ENCODE data around the gene LCE7A. TPM values are rescaled to one million over a fixed set of nuclear protein-coding genes. Genes with fewer than 3 reads are reported as not detected.

LCE7A gene
- total and polyA plus RNA-seq, 2 of the 4 experiments (the other 2 are of a cell fraction) = not detected

- H3K4me3 ChIP-seq (ENCODE audit: insufficient read depth, low read depth, low read length) = no peak overlapping the region
- H2AK5ac ChIP-seq (ENCODE audit: low read depth, low read length) = no peak overlapping the region
- ChIA-PET POLR2A (ENCODE audit: unreplicated experiment) (no interaction called here), CTCF (no interaction called here)
- in situ Hi-C loops (cut with MboI; ENCODE audit: low sequenced_read_pairs) = no loop called here
- no peaks in the 10 kb centered on the region for H3K79me1 ChIP-seq (ENCODE audit: low read depth in 1 of 2, low read length in 2 of 2)
- H2AK9ac ChIP-seq (replicated peaks; ENCODE audit: low read depth, low read length, poor library complexity) = no peak overlapping the region
- no peaks in the 10 kb centered on the region for H3K4me1 ChIP-seq (ENCODE audit: control insufficient read depth, insufficient read depth, low read length)
- WGBS, 2 experiments (ENCODE audit: extremely low coverage in 2 of 2, insufficient read length in 1 of 2) = no CpG with 5 or more reads among the region's 2 CpGs
- H3K27me3 ChIP-seq (ENCODE audit: control insufficient read depth, insufficient read depth, low read length) = no peaks in the 10 kb centered on the region
- ATAC-seq (ENCODE audit: low read depth) = no peak
- no peak overlapping the region for H4K8ac ChIP-seq (ENCODE audit: low read depth in 2 of 2, low read length in 2 of 2)
- no peak overlapping the region for H3K9ac ChIP-seq (ENCODE audit: low read depth, low read length)
- H3K56ac ChIP-seq (ENCODE audit: extremely low read depth, insufficient read depth, low read length) = no peak overlapping the region
- dilution Hi-C loops (cut with HindIII; ENCODE audit: low sequenced_read_pairs, unreplicated experiment) = no loop called here
- no peak overlapping the region for H3K23ac ChIP-seq (ENCODE audit: low read depth, low read length)
- BruUV-seq (replicated peaks) = no TSS peak
- intact Hi-C loops (cut with micrococcal nuclease) = no loop called here
- no peak overlapping the region for H3K14ac ChIP-seq (replicated peaks; ENCODE audit: low read depth, low read length)
- no peak for TF ChIP-seq FOS (IDR thresholded peaks at IDR 0.05; ENCODE audit: low read depth, low read length)
- no peak for TF ChIP-seq RCOR1 (IDR thresholded peaks at IDR 0.05; ENCODE audit: insufficient replicate concordance, low read length)
- no peak for TF ChIP-seq RFX5 (IDR thresholded peaks at IDR 0.05; ENCODE audit: low read depth, low read length)
- no peak for TF ChIP-seq NFE2L2 (IDR thresholded peaks at IDR 0.05; ENCODE audit: low read depth, low read length)
- TF ChIP-seq MXI1 (IDR thresholded peaks at IDR 0.05; ENCODE audit: borderline replicate concordance, low read depth, low read length) = no peak
- no peak for TF ChIP-seq ELK1 (IDR thresholded peaks at IDR 0.05; ENCODE audit: borderline replicate concordance, low read depth, low read length)
- no peak for TF ChIP-seq RAD21 (IDR thresholded peaks at IDR 0.05; ENCODE audit: low read length)
- TF ChIP-seq MAFK (IDR thresholded peaks at IDR 0.05; ENCODE audit: low read depth, low read length) = no peak
- TF ChIP-seq USF2 (IDR thresholded peaks at IDR 0.05; ENCODE audit: low read depth, low read length) = no peak
- TF ChIP-seq CEBPB (IDR thresholded peaks at IDR 0.05; ENCODE audit: low read depth, low read length) = no peak
- no peak for TF ChIP-seq POLR2A (IDR thresholded peaks at IDR 0.05; ENCODE audit: low read depth, low read length)
- no peak for TF ChIP-seq CTCF (conservative IDR thresholded peaks at IDR 0.05; ENCODE audit: low read depth, low read length)
- TF ChIP-seq MAZ (IDR thresholded peaks at IDR 0.05; ENCODE audit: borderline replicate concordance, low read depth, low read length) = no peak
- H4K20me1 ChIP-seq (ENCODE audit: insufficient read depth, low read length) = no peaks in the 10 kb centered on the region
- no peak overlapping the region for H3K27ac ChIP-seq (ENCODE audit: insufficient read depth, low read length)
- H3K9me3 ChIP-seq (ENCODE audit: control insufficient read depth, insufficient read depth, low read length) = no peaks in the 10 kb centered on the region
- no peak overlapping the region for H4K5ac ChIP-seq (ENCODE audit: low read depth, low read length)
- H3K4me2 ChIP-seq (ENCODE audit: low read depth, low read length) = no peak overlapping the region
- no peak for DNase-seq
- H4K91ac ChIP-seq (ENCODE audit: insufficient read depth, low read depth, low read length) = no peak overlapping the region
- no peaks in the 10 kb centered on the region for H3K9me1 ChIP-seq (ENCODE audit: insufficient read depth, low read length)
- H2AFZ ChIP-seq (replicated peaks; ENCODE audit: low read length, poor library complexity) = no peak overlapping the region
- no peak overlapping the region for H2BK15ac ChIP-seq (ENCODE audit: low read depth, low read length)
- H2BK120ac ChIP-seq (ENCODE audit: low read depth, low read length) = no peak overlapping the region
- H2BK20ac ChIP-seq (ENCODE audit: low read depth, low read length) = no peak overlapping the region
- H2BK5ac ChIP-seq (ENCODE audit: low read depth, low read length, poor library complexity, severe bottlenecking) = no peak overlapping the region
- H3K36me3 ChIP-seq (ENCODE audit: control insufficient read depth, insufficient read depth, low read length) = no peaks in the 10 kb centered on the region
- no peak overlapping the region for H3K18ac ChIP-seq (ENCODE audit: low read depth, low read length)
- no peak overlapping the region for H3K4ac ChIP-seq (ENCODE audit: low read depth, low read length)
Measured at GRCh38 chr1:152855661-152856060, 4.1 kb upstream of the LCE7A start.
